ENCODE data around the gene VMP1.

VMP1 gene

GRCh38 chr17:59702304-59702703 lies 5.2 kb upstream of the VMP1 start:
- no peak for DNase-seq (ENCODE audit: low read depth, low spot score)
- H3K27ac ChIP-seq: no peak overlapping the region

GRCh38 chr17:59707971-59708430 lies 547 bp downstream of the VMP1 start:
- H3K27ac ChIP-seq: peak overlapping the region; percentile 91
- DNase-seq (ENCODE audit: low read depth, low spot score): no peak

- no peak for DNase-seq (ENCODE audit: low read depth, low spot score)
- H3K27ac ChIP-seq: no peak overlapping the region
Observed at GRCh38 chr17:59711936-59712335, 4.5 kb downstream of the VMP1 start.

- H3K27ac ChIP-seq: no peak overlapping the region
- DNase-seq (ENCODE audit: low read depth, low spot score): no peak
Observed at GRCh38 chr17:59712862-59713261, 5.4 kb downstream of the VMP1 start.

- H3K27ac ChIP-seq: no peak overlapping the region
- no peak for DNase-seq (ENCODE audit: low read depth, low spot score)
Observed at GRCh38 chr17:59714255-59714654, 6.8 kb downstream of the VMP1 start.

GRCh38 chr17:59716427-59716826 lies 9.0 kb downstream of the VMP1 start:
- H3K27ac ChIP-seq: no peak overlapping the region
- DNase-seq (ENCODE audit: low read depth, low spot score): no peak

- no peak overlapping the region for H3K27ac ChIP-seq
- no peak for DNase-seq (ENCODE audit: low read depth, low spot score)
Observed at GRCh38 chr17:59719526-59719925, 12.1 kb downstream of the VMP1 start.

GRCh38 chr17:59722623-59723022 lies 15.2 kb downstream of the VMP1 start:
- no peak for DNase-seq (ENCODE audit: low read depth, low spot score)
- H3K27ac ChIP-seq: no peak overlapping the region

GRCh38 chr17:59723041-59723440 lies 15.6 kb downstream of the VMP1 start:
- H3K27ac ChIP-seq: no peak overlapping the region

GRCh38 chr17:59723607-59724006 lies 16.2 kb downstream of the VMP1 start:
- no peak overlapping the region for H3K27ac ChIP-seq
- DNase-seq (ENCODE audit: low read depth, low spot score): no peak

More at GRCh38 chr17:59723041-59723440, 15.6 kb downstream of the VMP1 start:
- no peak for DNase-seq (ENCODE audit: low read depth, low spot score)

- no peak overlapping the region for H3K27ac ChIP-seq
- no peak for DNase-seq (ENCODE audit: low read depth, low spot score)
Observed at GRCh38 chr17:59725691-59726090, 18.2 kb downstream of the VMP1 start.

GRCh38 chr17:59727817-59728533 lies 20.5 kb downstream of the VMP1 start:
- DNase-seq (ENCODE audit: low read depth, low spot score): no peak
- H3K27ac ChIP-seq: no peak overlapping the region

- no peak for DNase-seq (ENCODE audit: low read depth, low spot score)
Observed at GRCh38 chr17:59730268-59730834, 22.9 kb downstream of the VMP1 start.

GRCh38 chr17:59733697-59734096 lies 26.2 kb downstream of the VMP1 start:
- no peak for DNase-seq (ENCODE audit: low read depth, low spot score)
- H3K27ac ChIP-seq: no peak overlapping the region

More at GRCh38 chr17:59730268-59730834, 22.9 kb downstream of the VMP1 start:
- H3K27ac ChIP-seq: no peak overlapping the region

GRCh38 chr17:59734226-59734625 lies 26.8 kb downstream of the VMP1 start:
- no peak overlapping the region for H3K27ac ChIP-seq
- DNase-seq (ENCODE audit: low read depth, low spot score): no peak

GRCh38 chr17:59737324-59737723 lies 29.9 kb downstream of the VMP1 start:
- no peak for DNase-seq (ENCODE audit: low read depth, low spot score)
- no peak overlapping the region for H3K27ac ChIP-seq

GRCh38 chr17:59743842-59744241 lies 36.4 kb downstream of the VMP1 start:
- no peak for DNase-seq (ENCODE audit: low read depth, low spot score)
- H3K27ac ChIP-seq: no peak overlapping the region

GRCh38 chr17:59745040-59745439 lies 37.6 kb downstream of the VMP1 start:
- DNase-seq (ENCODE audit: low read depth, low spot score): no peak
- no peak overlapping the region for H3K27ac ChIP-seq

- no peak overlapping the region for H3K27ac ChIP-seq
- no peak for DNase-seq (ENCODE audit: low read depth, low spot score)
Observed at GRCh38 chr17:59746849-59747445, 39.5 kb downstream of the VMP1 start.

GRCh38 chr17:59748591-59748990 lies 41.1 kb downstream of the VMP1 start:
- H3K27ac ChIP-seq: no peak overlapping the region

GRCh38 chr17:59751955-59752413 lies 44.5 kb downstream of the VMP1 start:
- peak overlapping the region; percentile 94 for H3K27ac ChIP-seq
- DNase-seq (ENCODE audit: low read depth, low spot score): no peak

More at GRCh38 chr17:59748591-59748990, 41.1 kb downstream of the VMP1 start:
- no peak for DNase-seq (ENCODE audit: low read depth, low spot score)
